HG03103 (cell line): Measurements from ENCODE around the gene RAB8B.

Source experiments
- ATAC-seq: cut with Tn5 transposase; IDR thresholded peaks from one replicate; pipeline ENCODE4 v1.9.1; 2021; ENCODE audit warnings: low read depth; ENCODE audit not compliant: unreplicated experiment

RAB8B gene

DNA sequence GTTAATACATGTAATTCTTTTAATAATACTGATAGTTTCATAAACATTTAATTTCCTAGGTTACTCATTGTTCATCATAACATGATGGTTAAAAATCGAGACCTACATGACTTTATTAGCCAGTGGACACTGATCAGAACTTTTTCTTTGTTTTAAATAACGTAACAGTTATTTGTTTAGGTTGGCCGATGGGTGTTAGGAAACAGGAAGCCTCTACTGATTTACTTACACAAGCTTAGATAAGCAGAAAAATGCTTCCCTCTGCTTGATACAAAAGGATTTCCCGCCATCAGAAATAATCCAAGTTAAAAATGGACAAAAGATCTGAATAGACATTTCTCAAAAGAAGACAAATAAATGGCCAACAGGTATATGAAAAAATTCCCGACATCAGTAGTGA, 71.4 kb downstream of the RAB8B start:
- no peak for ATAC-seq

DNA sequence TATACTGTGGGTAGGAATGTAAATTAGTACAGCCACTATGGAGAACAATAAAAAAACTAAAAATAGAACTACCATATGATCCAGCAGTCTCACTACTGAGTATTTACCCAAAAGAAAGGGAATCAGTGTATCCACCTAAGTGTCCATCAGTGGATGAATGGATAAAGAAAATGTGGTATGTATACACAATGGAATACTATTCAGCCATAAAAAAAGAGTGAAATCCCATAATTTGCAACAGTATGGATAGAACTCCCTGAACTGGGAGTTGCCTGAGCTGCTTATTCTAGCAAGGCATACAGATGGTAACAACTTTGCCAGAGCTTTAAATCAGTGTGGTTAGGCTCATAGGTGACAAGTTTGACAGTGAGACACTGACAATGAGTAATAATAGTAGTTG, 71.9 kb downstream of the RAB8B start:
- ATAC-seq, result no peak

DNA sequence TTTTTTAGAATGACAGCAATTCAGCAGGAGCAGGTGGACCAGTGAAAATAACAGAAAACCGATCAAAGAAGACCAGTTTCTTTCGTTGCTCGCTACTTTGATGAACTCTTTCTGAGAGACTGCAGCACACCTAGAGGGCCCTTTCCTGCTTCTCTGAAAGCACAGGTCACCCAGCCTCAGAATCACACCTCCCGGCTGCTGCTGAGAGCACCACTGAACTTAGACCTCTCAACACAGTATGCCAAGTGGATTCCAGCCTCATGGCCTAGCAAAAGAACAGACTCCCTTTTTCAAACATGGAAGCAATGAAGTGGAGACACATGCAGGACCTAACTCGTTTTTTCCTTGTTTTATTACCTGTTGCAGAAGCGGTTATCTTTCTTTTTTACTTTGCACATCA, 74.1 kb downstream of the RAB8B start:
- ATAC-seq, result no peak

DNA sequence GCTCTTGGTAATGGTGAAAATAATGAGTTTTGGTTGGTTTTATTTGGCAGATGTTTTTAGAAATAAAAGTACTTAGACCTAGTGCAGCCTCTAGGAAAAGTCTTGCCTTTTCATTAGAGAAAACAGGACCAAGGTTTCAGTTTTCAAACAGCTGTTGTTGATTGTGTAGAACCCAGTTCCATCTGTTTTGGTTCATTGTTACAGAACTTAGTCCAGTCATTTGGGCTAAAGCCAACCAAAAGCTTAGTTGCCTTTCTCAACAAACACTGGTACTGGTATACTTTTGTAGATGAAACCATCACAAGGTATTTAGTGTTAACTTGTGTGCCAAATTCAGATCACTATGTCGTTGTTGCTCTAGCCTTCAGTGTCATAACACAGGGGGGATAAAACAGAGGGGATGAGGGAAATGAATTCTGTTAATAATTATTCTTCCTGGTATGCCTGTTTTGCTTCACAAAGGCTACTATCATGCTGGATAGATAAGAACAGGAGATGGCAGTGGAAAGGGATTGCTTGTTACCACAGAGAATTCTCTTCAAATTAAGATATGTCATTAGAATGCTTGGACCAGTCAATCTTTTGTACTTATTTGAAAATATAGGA, 75.4 kb downstream of the RAB8B start:
- no peak for ATAC-seq

DNA sequence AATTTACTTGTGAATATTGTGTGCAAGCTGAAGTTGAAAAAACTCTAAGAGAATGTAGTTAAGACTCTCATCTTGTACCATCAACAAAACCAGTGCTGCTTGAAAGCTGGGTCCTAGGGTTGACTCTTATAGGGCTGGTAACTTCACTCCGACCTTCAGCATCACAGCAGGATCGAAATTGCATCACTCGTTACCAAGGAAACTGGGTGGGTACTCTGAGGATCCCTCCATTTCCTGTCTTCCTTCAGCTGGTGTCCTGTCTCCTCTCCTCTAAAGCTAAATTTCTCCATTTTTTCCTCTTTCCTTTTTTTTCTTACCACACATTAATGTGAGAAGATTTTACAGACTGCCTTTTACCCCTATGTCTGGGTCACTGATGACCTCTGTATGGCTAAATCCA, 85.0 kb downstream of the RAB8B start:
- ATAC-seq, result no peak

DNA sequence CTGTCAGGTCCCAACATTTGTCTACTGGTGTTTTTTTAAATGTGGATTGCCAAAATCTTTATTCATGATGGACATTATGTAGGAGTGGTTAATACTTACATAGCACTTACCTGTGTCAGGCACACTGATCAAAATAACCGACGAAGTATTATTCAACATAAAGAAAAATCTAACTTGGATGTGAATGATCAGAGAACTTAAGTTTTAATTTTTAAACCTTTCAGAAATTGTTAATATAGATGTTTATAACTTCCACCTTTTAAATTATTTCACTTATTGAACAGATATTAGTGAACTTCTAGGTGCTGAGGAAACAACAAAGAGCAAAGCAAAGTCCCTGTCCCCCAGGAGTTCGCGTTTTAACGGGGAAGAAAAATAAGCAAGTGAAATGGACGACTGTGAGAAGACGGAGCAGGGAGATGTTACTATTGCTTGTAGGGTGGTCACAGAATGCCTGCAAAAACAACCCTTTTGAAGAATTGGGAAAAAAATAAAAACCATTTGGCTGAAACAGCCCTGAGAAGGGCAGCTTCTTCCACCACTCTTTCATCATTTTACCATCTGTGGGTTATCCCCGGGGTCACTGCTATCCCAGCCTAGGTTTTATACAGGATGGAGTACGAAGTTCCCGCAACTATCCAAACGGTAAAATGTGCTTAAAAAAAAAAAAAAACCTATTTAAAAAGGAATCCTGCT, 87.1 kb downstream of the RAB8B start:
- ATAC-seq, result no peak

DNA sequence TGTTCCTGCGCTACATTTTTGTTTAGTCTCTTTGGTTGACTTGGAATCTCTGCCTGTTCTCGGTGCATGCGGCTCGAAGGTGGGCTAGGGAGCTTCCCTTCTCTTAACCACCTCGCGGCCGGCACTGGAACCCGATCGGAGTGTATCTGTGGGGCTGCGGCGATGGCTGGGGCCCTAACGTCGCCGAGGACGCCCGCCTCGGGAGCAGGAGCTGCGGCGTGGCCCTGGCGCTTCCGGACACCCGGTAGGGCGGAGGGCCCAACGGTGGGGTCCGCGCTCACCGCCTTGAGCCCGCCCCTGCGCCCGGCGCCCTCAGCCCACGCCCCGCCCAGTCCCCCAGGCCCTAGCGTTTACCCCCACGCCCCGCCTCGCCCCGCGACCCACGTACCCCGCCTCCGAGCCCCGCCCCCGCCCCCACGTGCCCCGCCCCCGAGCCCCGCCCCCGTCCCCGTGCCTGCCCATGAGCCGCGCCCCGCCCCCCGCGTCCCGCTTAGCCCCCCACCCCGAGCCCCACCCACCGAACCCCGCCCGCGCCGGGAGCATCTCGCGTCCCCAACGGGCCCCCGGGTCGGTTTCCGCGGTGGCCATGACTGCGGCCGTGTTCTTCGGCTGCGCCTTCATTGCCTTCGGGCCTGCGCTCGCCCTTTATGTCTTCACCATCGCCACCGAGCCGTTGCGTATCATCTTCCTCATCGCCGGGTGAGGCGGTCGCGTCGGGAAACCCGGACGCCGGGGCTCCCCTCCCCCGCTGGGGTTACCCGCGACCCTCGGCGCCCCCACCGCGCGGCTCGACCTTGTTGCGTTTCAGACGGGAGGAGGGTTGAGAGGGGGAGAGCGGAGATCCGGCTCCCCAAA, 87.9 kb downstream of the RAB8B start, which contains the start of gene APH1B:
TSS of gene APH1B (plus strand) at position 568 of the 855 bp plus-strand sequence. CDS start at position 587, 19 bp downstream.
- ATAC-seq, result peak; percentile 70

DNA sequence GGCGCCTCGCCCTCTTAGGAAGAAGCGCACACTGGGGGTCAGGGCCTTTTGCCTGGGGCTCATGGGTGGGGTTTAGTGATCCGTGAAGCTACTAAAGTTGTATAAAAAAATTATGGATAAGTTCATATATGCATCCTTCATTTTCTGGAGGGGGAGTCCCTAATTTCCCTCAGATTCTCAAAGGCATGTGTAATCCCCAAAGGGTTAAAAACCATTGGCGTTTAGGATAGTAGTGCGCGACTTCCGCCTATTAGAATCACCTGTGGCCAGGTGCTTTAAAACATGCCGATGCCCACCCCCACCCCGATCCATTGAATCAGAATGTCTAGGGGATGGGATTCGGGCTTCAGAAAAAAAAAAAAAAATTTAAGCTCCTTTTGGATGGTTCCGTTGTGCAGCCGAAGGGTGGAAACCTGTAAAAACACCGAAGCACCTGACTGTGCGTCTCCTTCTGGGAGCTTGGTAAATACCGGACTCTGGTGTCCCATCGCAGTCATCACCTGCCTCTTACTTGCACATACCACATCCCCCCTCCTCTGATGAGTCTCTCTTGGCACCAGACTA, 88.6 kb downstream of the RAB8B start:
- no peak for ATAC-seq

DNA sequence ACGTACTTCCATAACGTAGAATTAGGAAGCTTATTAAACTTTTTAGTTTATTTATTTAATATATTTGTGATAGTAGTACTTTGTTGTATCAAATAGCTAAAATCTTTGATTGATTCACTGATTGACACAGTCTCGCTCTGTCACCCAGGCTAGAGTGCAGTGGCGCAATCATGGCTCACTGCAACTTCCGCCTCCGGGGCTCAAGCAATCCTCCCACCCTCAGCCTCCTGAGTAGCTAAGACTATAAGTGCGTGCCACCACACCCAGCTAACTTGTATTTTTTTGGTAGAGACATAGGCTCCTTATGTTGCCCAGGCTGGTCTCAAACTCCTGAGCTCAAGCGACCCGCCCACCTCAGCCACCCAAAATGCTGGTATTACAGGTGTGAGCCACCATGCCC, 93.7 kb downstream of the RAB8B start:
- no peak for ATAC-seq

DNA sequence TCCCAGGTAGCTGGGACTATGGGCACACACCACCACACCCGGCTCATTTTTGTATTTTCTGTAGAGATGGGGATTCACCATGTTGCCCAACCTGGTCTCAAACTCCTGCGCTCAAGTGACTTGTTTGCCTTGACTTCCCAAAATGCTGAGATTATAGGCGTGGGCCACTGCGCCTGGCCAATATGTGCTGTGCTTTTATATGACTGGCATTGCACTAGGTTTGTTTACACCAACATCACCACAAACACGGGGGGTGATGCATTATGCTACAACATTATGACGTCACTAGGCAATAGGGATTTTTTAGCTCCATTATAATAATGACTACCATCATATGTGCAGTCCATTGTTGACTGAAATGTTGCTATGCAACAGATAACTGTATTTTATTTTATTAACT, 94.9 kb downstream of the RAB8B start:
- no peak for ATAC-seq

DNA sequence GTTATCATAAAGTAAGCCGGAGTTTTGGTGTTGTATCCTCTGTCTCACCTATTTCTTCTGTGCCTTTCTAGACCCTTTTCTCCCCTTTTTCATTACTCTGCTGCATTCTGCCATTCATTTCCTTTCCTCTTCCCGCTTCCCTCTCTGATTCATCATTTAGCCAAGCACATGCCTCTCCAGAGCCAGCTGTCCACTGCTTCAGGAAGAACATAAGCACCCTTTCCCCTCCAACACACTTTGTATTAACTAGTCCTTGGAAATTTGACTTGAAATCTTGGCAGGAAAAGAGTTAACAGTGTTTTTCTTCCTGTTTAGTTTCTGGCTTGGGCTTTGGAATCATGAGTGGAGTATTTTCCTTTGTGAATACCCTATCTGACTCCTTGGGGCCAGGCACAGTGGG, 97.7 kb downstream of the RAB8B start:
- ATAC-seq, result no peak

DNA sequence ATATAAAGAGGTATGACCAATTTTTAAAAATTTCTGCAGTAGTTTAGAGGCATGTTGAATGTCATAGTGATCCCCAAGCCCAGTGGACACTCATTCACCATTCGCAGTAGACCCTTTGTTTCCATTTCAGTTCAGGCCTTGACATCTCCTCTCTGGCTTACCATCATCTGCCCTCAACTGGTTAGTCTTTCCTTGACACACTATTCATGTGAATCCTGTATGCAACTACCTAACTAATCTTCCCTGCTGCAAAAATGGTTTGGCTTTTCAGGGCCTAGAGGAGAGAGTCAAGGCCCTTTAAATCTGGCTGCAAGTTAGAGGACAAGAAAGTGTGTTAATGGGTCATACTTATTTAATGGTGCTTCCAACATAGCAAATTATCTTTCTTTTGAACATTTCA, 98.9 kb downstream of the RAB8B start:
- ATAC-seq, result no peak

DNA sequence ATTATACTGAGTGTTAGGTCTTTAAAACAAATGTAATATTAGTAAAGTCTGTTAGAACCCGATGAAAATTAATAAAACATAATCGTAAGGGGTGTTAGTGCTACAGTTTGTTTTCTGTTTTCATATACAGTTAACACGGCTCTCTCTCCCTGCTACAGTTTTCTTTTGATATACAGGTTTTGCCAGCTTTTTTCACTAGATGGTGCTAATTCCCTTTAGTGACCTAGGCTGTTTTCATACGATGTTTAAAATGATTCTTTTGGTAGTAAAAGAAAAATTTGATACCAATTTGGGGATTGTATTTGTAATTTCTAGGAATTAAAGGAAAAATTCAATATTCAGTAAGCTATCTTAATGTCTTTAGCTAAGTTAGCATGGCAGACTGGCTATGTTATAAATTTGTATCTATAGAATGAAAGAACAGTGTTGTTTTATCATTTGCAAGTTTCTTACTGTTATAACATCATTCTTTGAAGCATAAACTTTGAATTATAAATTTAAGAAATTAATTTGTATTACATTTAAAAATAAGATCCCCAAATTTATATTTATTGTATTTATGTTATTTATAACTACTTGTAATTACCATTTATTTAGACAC, 99.5 kb downstream of the RAB8B start:
- no peak for ATAC-seq

DNA sequence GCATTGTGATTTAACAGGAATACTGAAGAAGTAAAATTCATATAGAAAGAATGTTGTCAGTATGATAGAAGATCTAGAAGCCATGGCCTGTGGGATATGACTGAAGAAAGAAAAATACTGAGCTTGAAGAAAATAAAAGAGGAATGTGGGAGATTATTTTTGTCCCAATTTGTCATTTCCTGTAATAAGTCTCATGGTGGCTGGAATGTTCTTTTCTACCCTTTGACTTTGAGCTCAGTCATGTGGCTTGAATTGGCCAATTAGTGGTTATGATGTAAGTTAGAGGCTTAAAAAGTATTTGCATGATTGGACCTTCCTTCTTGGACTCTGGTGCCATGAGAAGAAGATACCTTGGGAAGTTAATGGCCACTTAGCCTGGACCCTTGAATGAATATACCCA, 102.1 kb downstream of the RAB8B start:
- no peak for ATAC-seq

DNA sequence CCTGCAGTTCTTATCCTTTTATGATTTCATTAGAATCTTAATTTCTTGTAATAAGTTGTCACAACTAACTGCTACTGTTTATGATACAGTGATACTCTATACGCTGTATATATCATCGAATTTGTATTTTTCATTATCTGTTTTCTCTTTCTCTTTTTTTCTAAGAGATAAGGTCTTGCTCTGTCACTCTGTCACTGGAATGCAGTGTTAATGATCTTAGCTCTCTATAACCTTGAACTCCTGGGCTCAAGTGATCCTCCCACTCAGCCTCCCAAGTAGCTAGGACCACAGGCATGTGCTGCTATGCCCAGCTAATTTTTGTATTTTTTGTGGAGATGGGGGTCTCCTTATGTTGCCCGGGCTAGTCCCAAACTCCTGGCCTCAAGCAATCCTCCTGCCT, 102.8 kb downstream of the RAB8B start:
- no peak for ATAC-seq

DNA sequence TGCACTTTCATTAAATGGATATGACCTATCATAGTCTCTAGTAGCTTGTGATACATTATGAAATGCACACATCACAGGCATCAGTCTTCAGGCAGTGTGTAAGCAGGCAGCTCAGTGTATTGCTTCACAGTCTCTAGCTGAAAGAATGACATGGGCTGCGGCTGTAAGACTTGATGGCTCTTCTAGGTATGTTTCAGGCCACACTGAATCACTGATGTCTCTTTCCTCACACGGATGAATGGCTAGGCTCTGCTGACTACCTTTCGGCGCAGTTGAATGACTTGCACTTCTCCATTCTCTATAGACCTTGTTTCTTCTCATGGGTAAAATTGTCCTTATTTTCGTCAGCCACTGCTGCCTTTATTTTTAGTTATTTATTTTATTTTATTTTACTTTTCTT, 103.4 kb downstream of the RAB8B start:
- ATAC-seq, result peak; percentile 76

DNA sequence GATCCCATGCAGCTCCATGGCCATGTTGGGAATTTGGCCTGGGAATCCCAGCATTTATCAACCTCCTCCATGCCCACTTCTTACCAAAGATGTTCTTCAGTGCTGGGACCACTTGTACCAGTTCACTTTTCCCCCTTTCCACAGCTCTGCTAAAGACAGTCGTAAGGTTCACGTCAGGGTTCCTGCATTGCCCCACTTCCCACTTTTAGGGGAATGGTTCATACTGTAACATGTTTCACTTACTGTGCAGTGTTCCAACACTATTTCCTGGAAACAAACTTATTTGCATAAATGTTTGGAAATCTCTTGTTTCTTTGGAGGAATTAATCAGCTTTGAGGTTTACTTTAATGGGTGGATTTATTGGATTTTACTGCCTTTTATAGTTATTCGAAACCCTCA, 105.0 kb downstream of the RAB8B start:
- ATAC-seq, result no peak

DNA sequence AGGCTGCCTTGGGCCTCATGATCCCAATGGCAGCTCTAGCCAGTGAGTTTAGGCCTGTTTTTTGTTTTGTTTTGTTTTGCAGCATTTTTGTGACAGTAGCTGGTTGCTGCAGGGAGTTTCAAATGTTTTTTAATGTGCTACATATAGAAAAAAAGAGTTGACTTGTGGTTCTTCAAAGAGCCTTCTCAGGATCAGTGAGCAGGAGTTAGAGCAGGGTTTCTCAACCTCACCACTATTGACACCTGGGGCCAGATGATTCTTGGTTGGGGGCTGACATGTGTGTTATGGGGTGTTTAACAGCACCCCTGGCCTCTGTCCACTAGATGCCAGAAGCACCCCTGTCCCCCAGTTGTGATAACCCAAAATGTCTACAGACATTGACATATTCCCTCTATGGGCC, 105.9 kb downstream of the RAB8B start:
- no peak for ATAC-seq

DNA sequence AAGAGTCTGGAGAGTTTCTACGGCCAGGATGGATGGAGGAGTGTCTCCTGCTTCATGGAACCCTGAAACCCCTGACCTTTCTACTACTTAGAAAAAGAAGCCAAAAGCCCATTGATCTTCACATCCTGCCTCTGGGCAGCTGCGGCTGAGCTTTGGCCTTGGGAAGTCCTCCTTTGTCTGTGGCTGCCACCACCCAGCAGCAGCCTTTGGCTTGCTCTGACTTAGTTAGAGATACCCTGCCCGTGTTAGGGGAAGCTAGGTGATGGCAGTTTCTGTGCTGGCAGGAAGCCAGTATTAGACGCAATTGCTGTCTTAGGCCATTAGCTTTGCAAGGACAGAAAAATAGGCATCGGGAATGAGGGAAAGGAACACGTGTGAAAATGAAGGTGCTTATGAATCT, 106.8 kb downstream of the RAB8B start:
- ATAC-seq, result no peak

DNA sequence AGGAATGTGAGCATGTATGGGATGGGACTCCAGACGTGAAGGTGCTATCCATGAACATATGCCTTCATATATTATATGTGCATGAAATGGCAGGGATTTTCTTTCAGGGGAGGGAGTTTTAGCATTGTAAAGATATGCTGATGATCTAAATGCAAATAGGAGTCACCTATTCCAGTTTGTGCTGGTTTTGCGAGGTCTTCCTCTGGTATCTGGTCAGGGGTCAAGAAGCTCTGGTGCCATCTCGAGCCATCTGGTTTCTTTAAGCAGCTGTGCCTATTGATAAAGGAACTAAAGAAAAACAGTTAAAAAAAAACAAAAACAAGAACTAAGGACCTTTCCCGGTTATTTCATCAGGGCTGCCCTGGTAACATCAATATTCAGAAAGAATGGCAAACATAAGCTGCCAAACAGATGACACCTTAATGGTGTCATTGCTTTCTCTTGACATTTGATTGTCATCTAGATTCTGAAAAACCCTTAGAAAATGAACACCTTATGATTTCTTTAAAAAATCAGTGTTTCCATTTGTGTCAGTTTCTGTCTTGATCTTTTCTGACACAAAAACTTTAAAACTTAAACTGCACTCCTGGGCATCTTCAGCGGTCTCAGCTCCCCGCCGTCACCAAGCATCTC, 110.7 kb downstream of the RAB8B start:
- ATAC-seq, result no peak
